ENCODE data around the gene NDOR1. TPM values are rescaled to one million over a fixed set of nuclear protein-coding genes. Genes with fewer than 3 reads are reported as not detected.

The NDOR1 gene
- total and polyA plus RNA-seq, 5 donors, result 5.1 to 7.9 (median 5.3) TPM

DNA sequence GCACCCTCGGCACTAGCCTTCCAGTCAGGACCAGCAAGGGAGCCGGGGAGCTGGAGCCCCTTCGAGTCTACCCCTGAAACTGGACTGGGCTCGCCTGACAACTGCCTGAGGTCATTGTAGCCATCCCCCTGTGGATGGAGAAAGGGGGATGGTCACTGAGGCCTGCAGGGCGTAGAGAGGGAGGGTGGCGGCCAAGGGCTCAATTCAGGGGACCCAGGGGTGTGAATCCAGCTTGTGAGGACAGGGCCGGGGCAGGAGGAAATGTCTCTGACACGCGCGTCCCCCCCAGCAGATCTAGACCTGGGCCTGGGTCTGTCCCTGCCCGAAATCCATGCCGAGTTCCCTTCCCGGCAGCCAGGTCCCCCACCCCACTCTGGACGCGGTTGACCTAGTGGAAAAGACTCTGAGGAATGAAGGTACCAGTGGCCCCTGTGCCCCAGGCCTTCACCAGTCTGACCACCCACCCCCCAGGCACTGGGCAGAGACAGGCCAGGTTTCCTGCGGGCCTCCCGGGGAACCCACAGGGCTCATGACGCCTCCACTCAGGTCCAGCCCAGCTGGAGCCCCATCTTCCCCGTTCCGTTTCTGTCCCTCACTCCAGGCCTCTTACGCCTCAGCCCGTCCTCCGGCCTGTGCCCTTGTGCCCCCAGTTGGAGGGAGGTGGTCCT is 26.0 kb downstream of the NDOR1 start:
- Histone ChIP-seq H3K4me3 (ENCODE audit: low read length) (no peak overlapping the region), H3K9me3 (ENCODE audit: control insufficient read depth, low read length) (no peaks in the 10 kb centered on the region), H3K27ac (ENCODE audit: low read length) (no peak overlapping the region), H3K27me3 (ENCODE audit: control insufficient read depth, insufficient read depth) (no peaks in the 10 kb centered on the region), H3K4me1 (ENCODE audit: control insufficient read depth, insufficient read depth, low read length) (no peaks in the 10 kb centered on the region)
- DNase-seq (no peak), ATAC-seq (no peak)
- WGBS, result 78% methylated on average over 23 of the region's 23 CpGs
- intact Hi-C loops (cut with DNase I), result loop anchor here in 1 of 4 donors (2.0 kb wide), 2 partner anchors 29 to 109 kb away; no protein-coding TSS in a partner anchor

- intact Hi-C loops (cut with DNase I), result loop anchor here in 1 of 4 donors (2.0 kb wide), 2 partner anchors 29 to 109 kb away; no protein-coding TSS in a partner anchor
- no peak overlapping the region for H3K27ac ChIP-seq (ENCODE audit: low read length)
- no peaks in the 10 kb centered on the region for H3K27me3 ChIP-seq (ENCODE audit: control insufficient read depth, insufficient read depth)
- ATAC-seq (no peak), DNase-seq (no peak)
- WGBS, result 60% methylated on average over 10 of the region's 10 CpGs
- H3K9me3 ChIP-seq (ENCODE audit: control insufficient read depth, low read length), result no peaks in the 10 kb centered on the region
- H3K4me3 ChIP-seq (ENCODE audit: low read length), result no peak overlapping the region
- no peaks in the 10 kb centered on the region for H3K4me1 ChIP-seq (ENCODE audit: control insufficient read depth, insufficient read depth, low read length)
Measured at GRCh38 chr9:137232101-137232500, 26.6 kb downstream of the NDOR1 start.

DNA sequence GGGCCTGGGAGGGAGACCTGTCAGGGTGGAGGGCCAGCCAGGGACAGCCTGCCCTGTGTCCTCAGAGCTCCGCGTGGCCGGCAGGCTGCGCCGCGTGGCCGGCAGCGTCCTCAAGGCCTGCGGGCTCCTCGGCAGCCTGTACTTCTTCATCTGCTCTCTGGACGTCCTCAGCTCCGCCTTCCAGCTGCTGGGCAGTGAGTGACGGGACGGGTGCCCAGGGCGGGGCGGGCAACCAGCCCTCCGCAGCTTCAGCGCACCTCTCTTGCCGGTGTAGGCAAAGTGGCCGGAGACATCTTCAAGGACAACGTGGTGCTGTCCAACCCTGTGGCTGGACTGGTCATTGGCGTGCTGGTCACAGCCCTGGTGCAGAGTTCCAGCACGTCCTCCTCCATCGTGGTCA is 27.0 kb downstream of the NDOR1 start:
- Histone ChIP-seq H3K4me3 (ENCODE audit: low read length) (no peak overlapping the region), H3K27ac (ENCODE audit: low read length) (no peak overlapping the region), H3K27me3 (ENCODE audit: control insufficient read depth, insufficient read depth) (no peaks in the 10 kb centered on the region), H3K4me1 (ENCODE audit: control insufficient read depth, insufficient read depth, low read length) (no peaks in the 10 kb centered on the region), H3K9me3 (ENCODE audit: control insufficient read depth, low read length) (no peaks in the 10 kb centered on the region)
- DNase-seq (no peak), ATAC-seq (no peak)
- intact Hi-C loops (cut with DNase I), result loop anchor here in 1 of 4 donors (2.0 kb wide), 2 partner anchors 28 to 110 kb away; no protein-coding TSS in a partner anchor
- 68% methylated on average over 24 of the region's 24 CpGs for WGBS

DNA sequence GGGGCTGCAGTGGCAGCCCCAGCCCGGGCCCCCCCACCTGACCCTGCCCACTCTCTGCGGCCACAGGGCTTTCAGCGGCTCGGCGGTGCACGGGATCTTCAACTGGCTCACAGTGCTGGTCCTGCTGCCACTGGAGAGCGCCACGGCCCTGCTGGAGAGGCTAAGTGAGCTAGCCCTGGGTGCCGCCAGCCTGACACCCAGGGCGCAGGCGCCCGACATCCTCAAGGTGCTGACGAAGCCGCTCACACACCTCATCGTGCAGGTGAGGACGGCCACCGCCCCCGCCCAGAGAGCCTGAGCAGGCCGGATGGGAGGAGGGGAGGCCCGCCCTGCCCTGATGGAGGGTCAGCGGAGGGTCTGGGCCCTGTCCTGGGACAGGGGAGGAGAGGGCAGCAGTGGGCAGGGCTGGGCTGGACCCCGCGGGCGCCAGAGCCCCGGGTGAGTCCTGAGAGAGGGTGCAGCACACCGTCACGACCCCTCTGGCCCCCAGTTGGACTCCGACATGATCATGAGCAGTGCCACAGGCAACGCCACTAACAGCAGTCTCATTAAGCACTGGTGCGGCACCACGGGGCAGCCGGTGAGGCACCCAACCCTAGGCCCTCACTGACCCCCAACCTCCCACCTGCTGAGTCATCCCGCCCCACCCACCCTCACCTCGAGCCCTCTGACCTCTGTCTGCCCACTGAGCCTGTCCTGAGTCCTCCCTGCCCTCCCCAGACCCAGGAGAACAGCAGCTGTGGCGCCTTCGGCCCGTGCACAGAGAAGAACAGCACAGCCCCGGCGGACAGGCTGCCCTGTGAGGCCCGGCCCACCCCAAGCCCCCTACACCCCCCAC is 27.9 kb downstream of the NDOR1 start:
- no peaks in the 10 kb centered on the region for H3K27me3 ChIP-seq (ENCODE audit: control insufficient read depth, insufficient read depth)
- intact Hi-C loops (cut with DNase I), result loop anchor here in 1 of 4 donors (2.0 kb wide), 2 partner anchors 27 to 111 kb away; no protein-coding TSS in a partner anchor
- WGBS, result 70% methylated on average over 40 of the region's 40 CpGs
- DNase-seq (no peak), ATAC-seq (no peak)
- H3K9me3 ChIP-seq (ENCODE audit: control insufficient read depth, low read length), result no peaks in the 10 kb centered on the region
- H3K4me3 ChIP-seq (ENCODE audit: low read length), result no peak overlapping the region
- H3K27ac ChIP-seq (ENCODE audit: low read length), result no peak overlapping the region
- H3K4me1 ChIP-seq (ENCODE audit: control insufficient read depth, insufficient read depth, low read length), result no peaks in the 10 kb centered on the region

GRCh38 chr9:137234055-137234697 is 28.7 kb downstream of the NDOR1 start:
- intact Hi-C loops (cut with DNase I), result no loop called here
- no peaks in the 10 kb centered on the region for H3K9me3 ChIP-seq (ENCODE audit: control insufficient read depth, low read length)
- no peaks in the 10 kb centered on the region for H3K27me3 ChIP-seq (ENCODE audit: control insufficient read depth, insufficient read depth)

GRCh38 chr9:137234758-137235423 is 29.4 kb downstream of the NDOR1 start:
- intact Hi-C loops (cut with DNase I), result no loop called here

More at GRCh38 chr9:137234055-137234697, 28.7 kb downstream of the NDOR1 start:
- no peaks in the 10 kb centered on the region for H3K4me1 ChIP-seq (ENCODE audit: control insufficient read depth, insufficient read depth, low read length)
- DNase-seq, result no peak
- H3K4me3 ChIP-seq (ENCODE audit: low read length), result no peak overlapping the region
- ATAC-seq, result no peak
- H3K27ac ChIP-seq (ENCODE audit: low read length), result no peak overlapping the region
- WGBS, result 57% methylated on average over 40 of the region's 40 CpGs

DNA sequence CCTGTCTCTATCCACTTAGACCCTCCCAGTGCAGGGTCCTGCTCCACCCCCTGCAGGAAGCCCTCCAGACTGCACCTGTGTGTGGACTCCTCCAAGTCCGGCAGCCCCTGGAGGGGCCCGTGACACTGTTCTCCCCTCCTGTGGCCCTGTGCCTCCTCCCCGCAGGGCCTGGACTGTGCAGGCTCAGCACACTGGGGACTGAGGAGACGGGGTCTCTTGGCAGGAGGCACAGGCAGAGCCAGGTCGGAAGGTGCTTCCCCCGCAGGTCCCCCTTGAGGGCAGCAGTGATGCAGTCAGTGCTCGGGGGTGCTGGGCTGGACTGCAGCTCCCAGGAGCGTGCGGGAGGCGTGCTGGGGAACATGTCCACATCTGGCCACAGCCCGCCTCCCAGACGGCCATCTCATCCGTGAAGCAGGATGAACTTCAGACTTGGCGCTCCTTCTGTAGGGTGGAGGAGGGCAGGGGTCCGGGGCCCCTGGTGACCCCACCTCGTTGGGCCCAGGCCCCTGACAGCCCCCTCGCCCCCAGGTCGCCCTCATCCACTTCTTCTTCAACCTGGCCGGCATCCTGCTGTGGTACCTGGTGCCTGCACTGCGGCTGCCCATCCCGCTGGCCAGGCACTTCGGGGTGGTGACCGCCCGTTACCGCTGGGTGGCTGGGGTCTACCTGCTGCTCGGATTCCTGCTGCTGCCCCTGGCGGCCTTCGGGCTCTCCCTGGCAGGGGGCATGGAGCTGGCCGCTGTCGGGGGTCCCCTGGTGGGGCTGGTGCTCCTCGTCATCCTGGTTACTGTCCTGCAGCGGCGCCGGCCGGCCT is 30.1 kb downstream of the NDOR1 start:
- Histone ChIP-seq H3K9me3 (ENCODE audit: control insufficient read depth, low read length) (no peaks in the 10 kb centered on the region), H3K27me3 (ENCODE audit: control insufficient read depth, insufficient read depth) (no peaks in the 10 kb centered on the region), H3K27ac (ENCODE audit: low read length) (no peak overlapping the region), H3K4me1 (ENCODE audit: control insufficient read depth, insufficient read depth, low read length) (no peaks in the 10 kb centered on the region), H3K4me3 (ENCODE audit: low read length) (no peak overlapping the region)
- 64% methylated on average over 35 of the region's 35 CpGs for WGBS
- intact Hi-C loops (cut with DNase I), result no loop called here
- no peak for DNase-seq
- no peak for ATAC-seq

More at GRCh38 chr9:137234758-137235423, 29.4 kb downstream of the NDOR1 start:
- no peaks in the 10 kb centered on the region for H3K27me3 ChIP-seq (ENCODE audit: control insufficient read depth, insufficient read depth)
- DNase-seq, result no peak
- H3K27ac ChIP-seq (ENCODE audit: low read length), result no peak overlapping the region
- no peaks in the 10 kb centered on the region for H3K4me1 ChIP-seq (ENCODE audit: control insufficient read depth, insufficient read depth, low read length)
- H3K4me3 ChIP-seq (ENCODE audit: low read length), result no peak overlapping the region
- 65% methylated on average over 18 of the region's 18 CpGs for WGBS
- H3K9me3 ChIP-seq (ENCODE audit: control insufficient read depth, low read length), result no peaks in the 10 kb centered on the region
- no peak for ATAC-seq

GRCh38 chr9:137236238-137236935 is 30.9 kb downstream of the NDOR1 start:
- Histone ChIP-seq H3K27me3 (ENCODE audit: control insufficient read depth, insufficient read depth) (no peaks in the 10 kb centered on the region), H3K27ac (ENCODE audit: low read length) (no peak overlapping the region), H3K9me3 (ENCODE audit: control insufficient read depth, low read length) (no peaks in the 10 kb centered on the region), H3K4me1 (ENCODE audit: control insufficient read depth, insufficient read depth, low read length) (no peaks in the 10 kb centered on the region), H3K4me3 (ENCODE audit: low read length) (no peak overlapping the region)
- peak; percentile 87 to 95 (median 95) for DNase-seq
- peak; percentile 25 to 45 for ATAC-seq
- intact Hi-C loops (cut with DNase I), result no loop called here
- WGBS, result 10% methylated on average over 31 of the region's 31 CpGs

- intact Hi-C loops (cut with DNase I), result no loop called here
- Histone ChIP-seq H3K4me3 (ENCODE audit: low read length) (no peak overlapping the region), H3K27me3 (ENCODE audit: control insufficient read depth, insufficient read depth) (no peaks in the 10 kb centered on the region), H3K9me3 (ENCODE audit: control insufficient read depth, low read length) (no peaks in the 10 kb centered on the region), H3K27ac (ENCODE audit: low read length) (no peak overlapping the region), H3K4me1 (ENCODE audit: control insufficient read depth, insufficient read depth, low read length) (no peaks in the 10 kb centered on the region)
- WGBS, result 47% methylated on average over 11 of the region's 11 CpGs
- DNase-seq (no peak), ATAC-seq (no peak)
Measured at GRCh38 chr9:137236936-137237421, 31.5 kb downstream of the NDOR1 start.
